ENCODE results near the gene EDC3. TPM values are rescaled to one million over a fixed set of nuclear protein-coding genes. Genes with fewer than 3 reads are reported as not detected.

EDC3 gene
- total RNA-seq, 1 experiment from 2014 or later: 62.0 TPM

DNA sequence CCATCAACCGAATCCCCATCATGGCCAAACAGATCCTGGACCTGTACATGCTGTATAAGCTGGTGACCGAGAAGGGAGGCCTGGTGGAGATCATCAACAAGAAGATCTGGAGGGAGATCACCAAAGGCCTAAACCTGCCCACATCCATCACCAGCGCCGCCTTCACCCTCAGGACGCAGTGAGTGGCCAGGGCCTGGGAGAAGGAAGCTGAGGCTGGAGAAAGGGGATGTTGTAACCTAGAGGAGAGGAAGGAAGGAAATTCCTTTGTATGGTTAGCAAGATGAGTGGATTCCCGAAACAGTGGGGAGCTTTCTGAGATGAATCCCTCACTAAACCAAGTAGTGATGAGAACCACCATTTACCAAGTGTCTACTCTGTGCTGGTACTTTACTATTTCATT, 106.0 kb downstream of the EDC3 start:
- Mint-ChIP-seq H3K4me3 (ENCODE audit: unreplicated experiment) (no peak overlapping the region), H3K27me3 (ENCODE audit: insufficient read depth, unreplicated experiment) (no peaks in the 10 kb centered on the region), H3K9me3 (ENCODE audit: unreplicated experiment) (no peaks in the 10 kb centered on the region), H3K36me3 (ENCODE audit: insufficient read depth, unreplicated experiment) (peaks cover 37% of the 10 kb centered on the region), H3K4me1 (ENCODE audit: low read depth, unreplicated experiment) (peaks cover 13% of the 10 kb centered on the region), H3K27ac (ENCODE audit: unreplicated experiment) (no peak overlapping the region)
- TF ChIP-seq, protein P1, sequence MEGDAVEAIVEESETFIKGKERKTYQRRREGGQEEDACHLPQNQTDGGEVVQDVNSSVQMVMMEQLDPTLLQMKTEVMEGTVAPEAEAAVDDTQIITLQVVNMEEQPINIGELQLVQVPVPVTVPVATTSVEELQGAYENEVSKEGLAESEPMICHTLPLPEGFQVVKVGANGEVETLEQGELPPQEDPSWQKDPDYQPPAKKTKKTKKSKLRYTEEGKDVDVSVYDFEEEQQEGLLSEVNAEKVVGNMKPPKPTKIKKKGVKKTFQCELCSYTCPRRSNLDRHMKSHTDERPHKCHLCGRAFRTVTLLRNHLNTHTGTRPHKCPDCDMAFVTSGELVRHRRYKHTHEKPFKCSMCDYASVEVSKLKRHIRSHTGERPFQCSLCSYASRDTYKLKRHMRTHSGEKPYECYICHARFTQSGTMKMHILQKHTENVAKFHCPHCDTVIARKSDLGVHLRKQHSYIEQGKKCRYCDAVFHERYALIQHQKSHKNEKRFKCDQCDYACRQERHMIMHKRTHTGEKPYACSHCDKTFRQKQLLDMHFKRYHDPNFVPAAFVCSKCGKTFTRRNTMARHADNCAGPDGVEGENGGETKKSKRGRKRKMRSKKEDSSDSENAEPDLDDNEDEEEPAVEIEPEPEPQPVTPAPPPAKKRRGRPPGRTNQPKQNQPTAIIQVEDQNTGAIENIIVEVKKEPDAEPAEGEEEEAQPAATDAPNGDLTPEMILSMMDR (IDR thresholded peaks at IDR 0.05; ENCODE audit: insufficient read depth in 1 of 2, low read depth in 1 of 2, low read length in 1 of 2, severe bottlenecking in 1 of 2, unreplicated experiment in 1 of 2): no peak
- BruUV-seq (replicated peaks): no TSS peak
- intact Hi-C loops (cut with micrococcal nuclease; ENCODE audit: unreplicated experiment): no loop called here
- POLR2A ChIA-PET: interaction anchor here (0.5 kb wide), 1 partner anchor 49 kb away, joined by 4 read pairs; the partner anchor contains the start of gene ARID3B
- H3K27me3 ChIP-seq (replicated peaks; ENCODE audit: control insufficient read depth, insufficient read depth, low read length): no peaks in the 10 kb centered on the region
- CTCF ChIA-PET: no interaction called here
- DNase-seq: no peak
- H3K4me3 ChIP-seq (ENCODE audit: low read depth, low read length): no peak overlapping the region
- peaks cover 5% of the 10 kb centered on the region; the same call in 1 of the 2 replicates for H3K4me1 ChIP-seq
- no peaks in the 10 kb centered on the region for H3K9me3 ChIP-seq
- H3K36me3 ChIP-seq (ENCODE audit: control insufficient read depth, insufficient read depth, low read length): peaks cover 2% of the 10 kb centered on the region; the same call in 1 of the 2 replicates

DNA sequence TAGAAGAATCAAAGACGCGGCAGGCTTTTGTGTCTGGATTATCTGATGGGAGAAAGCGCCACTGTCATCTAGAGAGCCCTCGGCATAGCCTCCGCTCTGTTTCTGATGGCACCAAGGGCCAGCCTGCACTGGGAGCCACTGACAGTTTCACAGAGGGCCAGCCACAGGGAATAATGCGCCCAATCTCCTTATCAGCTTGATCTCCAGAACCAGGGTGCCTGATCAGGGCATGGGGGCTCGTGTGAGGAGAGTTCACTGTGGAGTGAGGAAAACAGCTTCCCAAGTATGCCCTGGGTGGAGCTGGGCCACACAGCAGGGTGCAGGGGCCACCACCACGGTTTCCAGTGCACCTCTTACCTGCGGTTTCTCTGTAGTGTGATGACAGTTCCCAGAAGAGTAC, 110.0 kb downstream of the EDC3 start:
- intact Hi-C loops (cut with micrococcal nuclease; ENCODE audit: unreplicated experiment): no loop called here
- ChIA-PET POLR2A (no interaction called here), CTCF (interaction anchor here (0.6 kb wide), 1 partner anchor 168 kb away, joined by 3 read pairs; no protein-coding TSS in a partner anchor)
- Mint-ChIP-seq H3K27ac (ENCODE audit: unreplicated experiment) (no peak overlapping the region), H3K4me3 (ENCODE audit: unreplicated experiment) (no peak overlapping the region), H3K9me3 (ENCODE audit: unreplicated experiment) (no peaks in the 10 kb centered on the region), H3K36me3 (ENCODE audit: insufficient read depth, unreplicated experiment) (peaks cover 16% of the 10 kb centered on the region), H3K4me1 (ENCODE audit: low read depth, unreplicated experiment) (peaks cover 6% of the 10 kb centered on the region), H3K27me3 (ENCODE audit: insufficient read depth, unreplicated experiment) (no peaks in the 10 kb centered on the region)
- no TSS peak for BruUV-seq (replicated peaks)
- Histone ChIP-seq H3K9me3 (no peaks in the 10 kb centered on the region), H3K27me3 (replicated peaks; ENCODE audit: control insufficient read depth, insufficient read depth, low read length) (no peaks in the 10 kb centered on the region), H3K36me3 (ENCODE audit: control insufficient read depth, insufficient read depth, low read length) (no peaks in the 10 kb centered on the region; the same call in 1 of the 2 replicates), H3K4me3 (ENCODE audit: low read depth, low read length) (no peak overlapping the region), H3K4me1 (no peaks in the 10 kb centered on the region)
- no peak for DNase-seq
- TF ChIP-seq, protein P1 (IDR thresholded peaks at IDR 0.05; ENCODE audit: insufficient read depth in 1 of 2, low read depth in 1 of 2, low read length in 1 of 2, severe bottlenecking in 1 of 2, unreplicated experiment in 1 of 2): no peak

DNA sequence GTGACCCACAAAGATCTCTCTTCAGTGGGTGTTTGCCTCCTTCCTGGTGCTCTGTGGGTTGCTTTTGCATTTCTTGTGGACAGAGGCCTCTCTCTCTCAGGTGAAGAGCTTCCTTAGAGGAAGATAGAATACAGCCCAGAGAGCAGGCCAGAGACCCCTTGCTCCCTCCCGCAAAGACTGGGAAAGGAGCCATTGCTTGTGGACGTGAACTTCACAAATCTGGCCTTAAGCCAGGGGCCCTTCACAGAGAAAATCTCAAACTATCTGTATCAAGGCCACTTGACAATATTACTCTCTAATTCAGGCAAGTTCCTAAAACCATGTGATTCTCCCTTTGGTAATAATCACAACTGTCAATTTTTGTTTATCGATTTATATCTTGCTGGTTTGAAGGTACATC, 110.6 kb downstream of the EDC3 start:
- H3K4me1 Mint-ChIP-seq (ENCODE audit: low read depth, unreplicated experiment): peaks cover 6% of the 10 kb centered on the region
- H3K27me3 Mint-ChIP-seq (ENCODE audit: insufficient read depth, unreplicated experiment): no peaks in the 10 kb centered on the region
- TF ChIP-seq, protein P1 (IDR thresholded peaks at IDR 0.05; ENCODE audit: insufficient read depth in 1 of 2, low read depth in 1 of 2, low read length in 1 of 2, severe bottlenecking in 1 of 2, unreplicated experiment in 1 of 2): no peak
- CTCF ChIA-PET: interaction anchor here (0.6 kb wide), 1 partner anchor 168 kb away, joined by 3 read pairs; no protein-coding TSS in a partner anchor
- POLR2A ChIA-PET: no interaction called here
- H3K27me3 ChIP-seq (replicated peaks; ENCODE audit: control insufficient read depth, insufficient read depth, low read length): no peaks in the 10 kb centered on the region
- no peaks in the 10 kb centered on the region for H3K4me1 ChIP-seq
- no peak overlapping the region for H3K27ac Mint-ChIP-seq (ENCODE audit: unreplicated experiment)
- H3K4me3 ChIP-seq (ENCODE audit: low read depth, low read length): no peak overlapping the region
- intact Hi-C loops (cut with micrococcal nuclease; ENCODE audit: unreplicated experiment): no loop called here
- no TSS peak for BruUV-seq (replicated peaks)
- no peaks in the 10 kb centered on the region for H3K9me3 Mint-ChIP-seq (ENCODE audit: unreplicated experiment)
- no peak overlapping the region for H3K4me3 Mint-ChIP-seq (ENCODE audit: unreplicated experiment)
- no peaks in the 10 kb centered on the region for H3K9me3 ChIP-seq
- DNase-seq: no peak
- H3K36me3 Mint-ChIP-seq (ENCODE audit: insufficient read depth, unreplicated experiment): peaks cover 20% of the 10 kb centered on the region
- H3K36me3 ChIP-seq (ENCODE audit: control insufficient read depth, insufficient read depth, low read length): no peaks in the 10 kb centered on the region; the same call in 1 of the 2 replicates

All from Caco-2 (cell line).